Colonic mucosa (tissue), 4 donors: ENCODE results near the gene DAP. TPM values are rescaled to one million over a fixed set of nuclear protein-coding genes. Genes with fewer than 3 reads are reported as not detected.

ENCODE experiments used
- DNase-seq: peaks from one replicate; pipeline ENCODE4 v3.0.0-alpha.2; 2020
- H3K27ac ChIP-seq: fragments of 200-600 bp; one replicate; pipeline ENCODE4 v1.8.0; 2021
- H3K27me3 ChIP-seq: fragments of 200-600 bp; one replicate; pipeline ENCODE4 v1.8.0; 2021
- H3K36me3 ChIP-seq: fragments of 200-600 bp; one replicate; pipeline ENCODE4 v1.8.0; 2021
- H3K4me1 ChIP-seq: fragments of 200-600 bp; one replicate; pipeline ENCODE4 v1.8.0; 2021; ENCODE audit warnings: mild to moderate bottlenecking
- H3K4me3 ChIP-seq: fragments of 200-600 bp; one replicate; pipeline ENCODE4 v1.8.0; 2021
- H3K9ac ChIP-seq, 2 donors: one replicate each; pipeline ENCODE4 v1.7.0; 2013; ENCODE audit warnings: control low read depth in 2 of 2, low read depth in 2 of 2, low read length in 2 of 2
- H3K9me3 ChIP-seq: fragments of 200-600 bp; one replicate; pipeline ENCODE4 v1.8.0; 2021
- CTCF ChIP-seq: fragments of 200-600 bp; IDR thresholded peaks from one replicate; pipeline ENCODE4 v1.8.0; 2022; ENCODE audit warnings: antibody characterized with exemption, mild to moderate bottlenecking
- intact Hi-C: fragments of 100-400 bp; cut with DNase I; formaldehyde crosslinking; loops from one replicate; pipeline ENCODE4 v1.14.1; 2022
- total RNA-seq, 2 donors: library from RNA; stranded (reverse); fragmentation: NEBNext Ultra II Directional in 1 of 2; extraction: Animal tissue kit (Norgen Biotek cat#: 25700) in 1 of 2; gene quantifications; one replicate each; pipeline ENCODE4 v1.2.1, GENCODE V29; 2021
- donor health status: healthy.
- donor health status: DM: no; HTN: no; CAD: no.
- donor health status: DM: no; HTN: no; CAD: no.

DAP gene
- total RNA-seq, 2 donors from 2014 or later, result 106 to 133 TPM

GRCh38 chr5:10649666-10650380 is 111.2 kb downstream of the DAP start:
- no peak for DNase-seq
- no peak for TF ChIP-seq CTCF
- Histone ChIP-seq H3K4me1 (no peaks in the 10 kb centered on the region), H3K9me3 (no peaks in the 10 kb centered on the region), H3K27ac (no peak overlapping the region), H3K27me3 (no peaks in the 10 kb centered on the region), H3K4me3 (no peak overlapping the region), H3K36me3 (no peaks in the 10 kb centered on the region), H3K9ac (no peak overlapping the region)
- intact Hi-C loops, result no loop called here

GRCh38 chr5:10648806-10649665 is 112.0 kb downstream of the DAP start:
- intact Hi-C loops, result no loop called here
- no peak for DNase-seq
- Histone ChIP-seq H3K4me1 (no peaks in the 10 kb centered on the region), H3K36me3 (no peaks in the 10 kb centered on the region), H3K27ac (no peak overlapping the region), H3K4me3 (no peak overlapping the region), H3K27me3 (no peaks in the 10 kb centered on the region), H3K9me3 (no peaks in the 10 kb centered on the region), H3K9ac (no peak overlapping the region)
- no peak for TF ChIP-seq CTCF

- no peaks in the 10 kb centered on the region for H3K4me1 ChIP-seq
- DNase-seq, result no peak
These were observed 113.4 kb downstream of the DAP start for GRCh38 chr5:10647640-10648039.

GRCh38 chr5:10645671-10646070 is 115.4 kb downstream of the DAP start:
- no peak for TF ChIP-seq CTCF
- Histone ChIP-seq H3K9ac (no peak overlapping the region), H3K36me3 (no peaks in the 10 kb centered on the region), H3K4me1 (no peaks in the 10 kb centered on the region), H3K27ac (no peak overlapping the region), H3K9me3 (no peaks in the 10 kb centered on the region), H3K27me3 (no peaks in the 10 kb centered on the region), H3K4me3 (no peak overlapping the region)
- intact Hi-C loops, result no loop called here
- DNase-seq, result no peak

More at GRCh38 chr5:10647640-10648039, 113.4 kb downstream of the DAP start:
- intact Hi-C loops, result no loop called here
- Histone ChIP-seq H3K27me3 (no peaks in the 10 kb centered on the region), H3K27ac (no peak overlapping the region), H3K36me3 (no peaks in the 10 kb centered on the region), H3K4me3 (no peak overlapping the region), H3K9me3 (no peaks in the 10 kb centered on the region), H3K9ac (no peak overlapping the region)
- no peak for TF ChIP-seq CTCF

- Histone ChIP-seq H3K4me3 (no peak overlapping the region), H3K9ac (no peak overlapping the region), H3K4me1 (no peaks in the 10 kb centered on the region), H3K27me3 (no peaks in the 10 kb centered on the region), H3K36me3 (no peaks in the 10 kb centered on the region), H3K27ac (no peak overlapping the region), H3K9me3 (no peaks in the 10 kb centered on the region)
- TF ChIP-seq CTCF, result no peak
- intact Hi-C loops, result no loop called here
- no peak for DNase-seq
These were observed 115.9 kb downstream of the DAP start for GRCh38 chr5:10645146-10645545.
